GM12878 (cell line): Measurements from ENCODE around the gene GGNBP2. TPM values are rescaled to one million over a fixed set of nuclear protein-coding genes. Genes with fewer than 3 reads are reported as not detected.

Experiments
- ATAC-seq: fragments of 200-7000 bp; cut with Tn5 transposase; 3 replicates; pipeline ENCODE4 v1.9.1; 2020; ENCODE audit warnings: mild to moderate bottlenecking, moderate library complexity
- BruUV-seq: library from RNA; stranded (reverse); fragments of 400-500 nt; replicated peaks from 2 replicates; lab custom pipeline; 2021; lab: Mats Ljungman, UMichigan
- CTCF ChIA-PET: fragments of 300-600 bp; sonication (Branson Sonifier 250); formaldehyde crosslinking; extraction: SDS; loops from one replicate; lab custom pipeline; 2021; ENCODE audit warnings: inconsistent platforms; lab: Yijun Ruan, JAX
- POLR2A ChIA-PET: fragments of 350-600 bp; formaldehyde crosslinking; extraction: SDS; loops from one replicate; lab custom pipeline; 2021; ENCODE audit warnings: inconsistent platforms; lab: Charles Lee
- RAD21 ChIA-PET: fragments of 300-600 bp; sonication (Branson Sonifier 250); formaldehyde crosslinking; loops from one replicate; lab custom pipeline; 2023; ENCODE audit warnings: antibody characterized with exemption; ENCODE audit not compliant: unreplicated experiment; lab: Charles Lee
- SMC1A ChIA-PET: fragments of 300-600 bp; sonication (Branson Sonifier 250); formaldehyde crosslinking; loops from one replicate; lab custom pipeline; 2023; ENCODE audit not compliant: unreplicated experiment, uncharacterized antibody; lab: Charles Lee
- DNase-seq: peaks from one replicate; pipeline ENCODE4 v3.0.0-alpha.2; 2011; ENCODE audit warnings: low read depth, low spot score
- FAIRE-seq: peaks from 3 replicates; lab custom pipeline; 2011; peaks lifted over from hg19 to GRCh38; lab: Jason Lieb, UNC
- H2AFZ ChIP-seq: 2 replicates; pipeline ENCODE4 v1.6.0; 2011; ENCODE audit warnings: low read depth, low read length, control low read depth; ENCODE audit not compliant: control insufficient read depth
- H3K27ac ChIP-seq: 2 replicates; pipeline ENCODE4 v1.5.1; 2011; ENCODE audit warnings: control low read depth; ENCODE audit not compliant: control insufficient read depth, insufficient read depth
- H3K27me3 ChIP-seq, 2 experiments: replicated peaks in 1 of 2; 2 replicates each; pipeline versions ENCODE4 v1.6.0 to v1.6.1; 2011; ENCODE audit warnings: low read length in 1 of 2; ENCODE audit not compliant: control insufficient read depth in 2 of 2, insufficient read depth in 2 of 2
- H3K36me3 ChIP-seq, 2 experiments: 2 replicates each; pipeline ENCODE4 v1.5.1; 2011; ENCODE audit warnings: low read length in 1 of 2; ENCODE audit not compliant: control insufficient read depth in 2 of 2, insufficient read depth in 2 of 2
- H3K4me1 ChIP-seq: 2 replicates; pipeline ENCODE4 v1.6.1; 2011; ENCODE audit warnings: mild to moderate bottlenecking, low read length, moderate library complexity, mixed read lengths; ENCODE audit not compliant: control insufficient read depth, insufficient read depth
- H3K4me2 ChIP-seq: 2 replicates; pipeline ENCODE4 v1.6.0; 2011; ENCODE audit warnings: control low read depth; ENCODE audit not compliant: control insufficient read depth, insufficient read depth
- H3K4me3 ChIP-seq: fragments of 200-600 bp; sonication (generic); 2 replicates; pipeline ENCODE4 v1.5.1; 2016
- H3K79me2 ChIP-seq: 2 replicates; pipeline ENCODE4 v1.6.0; 2011; ENCODE audit warnings: low read length; ENCODE audit not compliant: control insufficient read depth, insufficient read depth
- H3K9ac ChIP-seq: 2 replicates; pipeline ENCODE4 v1.8.0; 2011; ENCODE audit warnings: low read length, control low read depth, mixed read lengths; ENCODE audit not compliant: control insufficient read depth, insufficient read depth
- H3K9me3 ChIP-seq: replicated peaks from 3 replicates; pipeline ENCODE4 v1.5.1; 2011; ENCODE audit warnings: mild to moderate bottlenecking, low read length; ENCODE audit not compliant: control insufficient read depth, insufficient read depth
- H4K20me1 ChIP-seq: 2 replicates; pipeline ENCODE4 v1.6.0; 2011; ENCODE audit not compliant: control insufficient read depth, insufficient read depth
- CHD1 ChIP-seq: IDR thresholded peaks from 2 replicates; pipeline ENCODE4 v1.6.1; 2012; ENCODE audit warnings: low read depth, low read length, improper control_type of control experiment
- CHD4 ChIP-seq: fragments of 200-600 bp; sonication (generic); IDR thresholded peaks from 2 replicates; pipeline ENCODE4 v1.6.1; 2016; ENCODE audit warnings: mild to moderate bottlenecking
- HDAC2 ChIP-seq: fragments of 200-600 bp; sonication (generic); IDR thresholded peaks from 2 replicates; pipeline ENCODE4 v1.6.1; 2017
- PAX8 ChIP-seq: fragments of 450-650 bp; IDR thresholded peaks from 2 replicates; pipeline ENCODE4 v1.6.1; 2017; ENCODE audit warnings: mild to moderate bottlenecking, moderate library complexity
- RELA ChIP-seq: fragments of 450-650 bp; IDR thresholded peaks from 2 replicates; pipeline ENCODE4 v1.8.0; 2014; ENCODE audit warnings: borderline replicate concordance; ENCODE audit not compliant: partially characterized antibody
- WGBS: methylation state at CpG from one replicate; pipeline ENCODE4 v1.1.6; 2016; ENCODE audit warnings: low lambda C conversion rate; ENCODE audit not compliant: insufficient replicate concordance, insufficient coverage; ENCODE audit errors: missing lambda C conversion rate; 5-methylcytosine and 5-hydroxymethylcytosine counted together
- in situ Hi-C: fragments of 300-500 bp; cut with MboI; formaldehyde crosslinking; loops from 9 replicates; pipeline ENCODE4 v1.14.3; 2018; ENCODE audit warnings: mixed read lengths
- intact Hi-C: fragments of 100-400 bp; cut with micrococcal nuclease; formaldehyde crosslinking; loops from one replicate; pipeline ENCODE4 v1.14.2; 2022; ENCODE audit not compliant: unreplicated experiment
- polyA plus RNA-seq, 11 experiments: library from polyadenylated mRNA; depleted of rRNA in 4 of 11; unstranded in 6 of 11; stranded (reverse) in 5 of 11; fragments of >200 nt; fragmentation: Nextera tagmentation in 4 of 11; fragmentation: Illumina TruSeq in 1 of 11; extraction: Ambion mirVana in 4 of 11; extraction: Trizol in 1 of 11; gene quantifications; 1 replicate in 1 of 11; 2 replicates in 10 of 11; pipeline versions ENCODE4 v1.2.1 to v1.2.3, GENCODE V29; 2011 to 2016; ENCODE audit warnings: inconsistent platforms in 2 of 11, missing spikeins in 2 of 11, low read depth in 1 of 11
- total RNA-seq, 4 experiments: library from RNA; depleted of rRNA in 3 of 4; stranded (reverse); fragments of >200 nt in 3 of 4; fragmentation: Illumina TruSeq in 1 of 4; extraction: Trizol in 1 of 4; gene quantifications; 2 replicates each; pipeline versions ENCODE4 v1.2.1 to v1.2.3, GENCODE V29; 2013 to 2021
- TF ChIP-seq, protein P1 (sequence below): fragments of 450-650 bp; IDR thresholded peaks from 2 replicates; pipeline ENCODE4 v1.6.1; 2016; ENCODE audit warnings: mild to moderate bottlenecking, moderate library complexity, borderline replicate concordance
- TF ChIP-seq, protein P2 (sequence below): fragments of 450-650 bp; IDR thresholded peaks from 2 replicates; pipeline ENCODE4 v1.6.1; 2016; ENCODE audit warnings: mild to moderate bottlenecking
- TF ChIP-seq, protein P3 (sequence below): fragments of 150-350 bp; IDR thresholded peaks from 2 replicates; pipeline ENCODE4 v1.6.1; 2016; ENCODE audit warnings: low read depth, low read length
- TF ChIP-seq, protein P4 (sequence below): IDR thresholded peaks from 2 replicates; pipeline ENCODE4 v1.6.1; 2011; ENCODE audit warnings: low read depth, low read length, improper control_type of control experiment, borderline replicate concordance

GGNBP2 gene
- total and polyA plus RNA-seq, 10 of the 15 experiments (the other 5 are each of a cell fraction or from before 2014, with no cell fraction given), result 36.3 to 82.0 (median 50.0) TPM

DNA sequence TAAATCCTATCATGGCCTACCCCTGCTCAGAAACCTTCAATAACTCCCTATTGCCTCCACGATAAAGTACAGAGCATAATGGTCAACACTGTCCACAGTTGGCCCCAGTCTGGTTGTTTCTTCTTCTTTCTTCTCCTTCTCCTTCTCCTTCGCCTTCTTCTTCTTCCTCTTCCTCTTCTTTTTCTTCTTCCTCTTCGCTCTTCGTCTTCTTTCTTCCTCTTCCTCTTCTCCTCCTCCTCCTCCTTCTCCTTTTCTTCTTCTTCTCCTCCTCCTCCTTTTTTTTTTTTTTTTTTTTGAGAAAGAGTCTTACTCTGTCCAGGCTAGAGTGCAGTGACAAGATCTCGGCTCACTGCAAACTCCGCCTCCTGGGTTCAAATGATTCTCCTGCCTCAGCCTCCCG is 80.5 kb downstream of the GGNBP2 start (continued):
- TF ChIP-seq, protein P1, sequence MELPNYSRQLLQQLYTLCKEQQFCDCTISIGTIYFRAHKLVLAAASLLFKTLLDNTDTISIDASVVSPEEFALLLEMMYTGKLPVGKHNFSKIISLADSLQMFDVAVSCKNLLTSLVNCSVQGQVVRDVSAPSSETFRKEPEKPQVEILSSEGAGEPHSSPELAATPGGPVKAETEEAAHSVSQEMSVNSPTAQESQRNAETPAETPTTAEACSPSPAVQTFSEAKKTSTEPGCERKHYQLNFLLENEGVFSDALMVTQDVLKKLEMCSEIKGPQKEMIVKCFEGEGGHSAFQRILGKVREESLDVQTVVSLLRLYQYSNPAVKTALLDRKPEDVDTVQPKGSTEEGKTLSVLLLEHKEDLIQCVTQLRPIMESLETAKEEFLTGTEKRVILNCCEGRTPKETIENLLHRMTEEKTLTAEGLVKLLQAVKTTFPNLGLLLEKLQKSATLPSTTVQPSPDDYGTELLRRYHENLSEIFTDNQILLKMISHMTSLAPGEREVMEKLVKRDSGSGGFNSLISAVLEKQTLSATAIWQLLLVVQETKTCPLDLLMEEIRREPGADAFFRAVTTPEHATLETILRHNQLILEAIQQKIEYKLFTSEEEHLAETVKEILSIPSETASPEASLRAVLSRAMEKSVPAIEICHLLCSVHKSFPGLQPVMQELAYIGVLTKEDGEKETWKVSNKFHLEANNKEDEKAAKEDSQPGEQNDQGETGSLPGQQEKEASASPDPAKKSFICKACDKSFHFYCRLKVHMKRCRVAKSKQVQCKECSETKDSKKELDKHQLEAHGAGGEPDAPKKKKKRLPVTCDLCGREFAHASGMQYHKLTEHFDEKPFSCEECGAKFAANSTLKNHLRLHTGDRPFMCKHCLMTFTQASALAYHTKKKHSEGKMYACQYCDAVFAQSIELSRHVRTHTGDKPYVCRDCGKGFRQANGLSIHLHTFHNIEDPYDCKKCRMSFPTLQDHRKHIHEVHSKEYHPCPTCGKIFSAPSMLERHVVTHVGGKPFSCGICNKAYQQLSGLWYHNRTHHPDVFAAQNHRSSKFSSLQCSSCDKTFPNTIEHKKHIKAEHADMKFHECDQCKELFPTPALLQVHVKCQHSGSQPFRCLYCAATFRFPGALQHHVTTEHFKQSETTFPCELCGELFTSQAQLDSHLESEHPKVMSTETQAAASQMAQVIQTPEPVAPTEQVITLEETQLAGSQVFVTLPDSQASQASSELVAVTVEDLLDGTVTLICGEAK, result no peak
- TF ChIP-seq, protein P2, sequence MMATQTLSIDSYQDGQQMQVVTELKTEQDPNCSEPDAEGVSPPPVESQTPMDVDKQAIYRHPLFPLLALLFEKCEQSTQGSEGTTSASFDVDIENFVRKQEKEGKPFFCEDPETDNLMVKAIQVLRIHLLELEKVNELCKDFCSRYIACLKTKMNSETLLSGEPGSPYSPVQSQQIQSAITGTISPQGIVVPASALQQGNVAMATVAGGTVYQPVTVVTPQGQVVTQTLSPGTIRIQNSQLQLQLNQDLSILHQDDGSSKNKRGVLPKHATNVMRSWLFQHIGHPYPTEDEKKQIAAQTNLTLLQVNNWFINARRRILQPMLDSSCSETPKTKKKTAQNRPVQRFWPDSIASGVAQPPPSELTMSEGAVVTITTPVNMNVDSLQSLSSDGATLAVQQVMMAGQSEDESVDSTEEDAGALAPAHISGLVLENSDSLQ, result no peak
- no peak for TF ChIP-seq CHD1
- no peak for TF ChIP-seq RELA

DNA sequence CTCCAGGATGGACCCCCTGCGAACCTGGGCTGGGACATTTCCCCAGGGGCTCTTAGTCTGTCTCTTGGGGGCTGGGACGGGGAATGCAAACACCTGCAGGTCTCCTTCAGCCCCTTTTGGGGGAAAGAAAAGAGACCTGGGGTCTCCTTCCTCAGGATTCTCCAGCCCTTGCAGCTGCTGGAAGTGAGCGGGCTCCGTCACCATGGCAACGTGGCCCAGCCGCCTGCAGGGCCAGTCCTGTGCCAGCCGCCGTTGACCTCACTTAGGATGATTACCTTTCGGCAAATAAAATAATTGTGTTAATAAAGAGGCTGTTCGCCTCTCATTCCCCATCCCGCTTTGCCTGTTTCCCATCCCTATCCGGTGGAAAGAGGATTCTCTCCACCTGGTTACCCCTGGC is 82.4 kb downstream of the GGNBP2 start:
- Histone ChIP-seq H3K27me3 (no peaks in the 10 kb centered on the region; a peak in 1 of 4 replicates), H2AFZ (no peak overlapping the region), H3K4me2 (no peak overlapping the region), H3K79me2 (no peaks in the 10 kb centered on the region), H4K20me1 (no peaks in the 10 kb centered on the region), H3K9me3 (no peaks in the 10 kb centered on the region), H3K4me3 (no peak overlapping the region), H3K4me1 (no peaks in the 10 kb centered on the region), H3K9ac (no peak overlapping the region), H3K27ac (no peak overlapping the region), H3K36me3 (no peaks in the 10 kb centered on the region)
- CTCF ChIA-PET, result interaction anchor here (1.6 to 9.3 kb wide), 6 partner anchors 12 to 614 kb away, joined by 6 to 91 read pairs (median 18); partner anchors contain the start of gene MRM1
- FAIRE-seq (no peak), DNase-seq (no peak), ATAC-seq (no peak)
- intact Hi-C loops, result loop anchor here (5.0 to 10.0 kb wide), 4 partner anchors 78 to 745 kb away; no protein-coding TSS in a partner anchor
- BruUV-seq, result no TSS peak
- WGBS, result 84% methylated on average over 12 of the region's 12 CpGs
- RAD21 ChIA-PET, result interaction anchor here (1.0 to 3.1 kb wide), 4 partner anchors 24 to 746 kb away, joined by 3 to 17 read pairs (median 4); no protein-coding TSS in a partner anchor
- TF ChIP-seq PAX8 (no peak), HDAC2 (no peak), CHD4 (no peak)
- TF ChIP-seq, protein P3, sequence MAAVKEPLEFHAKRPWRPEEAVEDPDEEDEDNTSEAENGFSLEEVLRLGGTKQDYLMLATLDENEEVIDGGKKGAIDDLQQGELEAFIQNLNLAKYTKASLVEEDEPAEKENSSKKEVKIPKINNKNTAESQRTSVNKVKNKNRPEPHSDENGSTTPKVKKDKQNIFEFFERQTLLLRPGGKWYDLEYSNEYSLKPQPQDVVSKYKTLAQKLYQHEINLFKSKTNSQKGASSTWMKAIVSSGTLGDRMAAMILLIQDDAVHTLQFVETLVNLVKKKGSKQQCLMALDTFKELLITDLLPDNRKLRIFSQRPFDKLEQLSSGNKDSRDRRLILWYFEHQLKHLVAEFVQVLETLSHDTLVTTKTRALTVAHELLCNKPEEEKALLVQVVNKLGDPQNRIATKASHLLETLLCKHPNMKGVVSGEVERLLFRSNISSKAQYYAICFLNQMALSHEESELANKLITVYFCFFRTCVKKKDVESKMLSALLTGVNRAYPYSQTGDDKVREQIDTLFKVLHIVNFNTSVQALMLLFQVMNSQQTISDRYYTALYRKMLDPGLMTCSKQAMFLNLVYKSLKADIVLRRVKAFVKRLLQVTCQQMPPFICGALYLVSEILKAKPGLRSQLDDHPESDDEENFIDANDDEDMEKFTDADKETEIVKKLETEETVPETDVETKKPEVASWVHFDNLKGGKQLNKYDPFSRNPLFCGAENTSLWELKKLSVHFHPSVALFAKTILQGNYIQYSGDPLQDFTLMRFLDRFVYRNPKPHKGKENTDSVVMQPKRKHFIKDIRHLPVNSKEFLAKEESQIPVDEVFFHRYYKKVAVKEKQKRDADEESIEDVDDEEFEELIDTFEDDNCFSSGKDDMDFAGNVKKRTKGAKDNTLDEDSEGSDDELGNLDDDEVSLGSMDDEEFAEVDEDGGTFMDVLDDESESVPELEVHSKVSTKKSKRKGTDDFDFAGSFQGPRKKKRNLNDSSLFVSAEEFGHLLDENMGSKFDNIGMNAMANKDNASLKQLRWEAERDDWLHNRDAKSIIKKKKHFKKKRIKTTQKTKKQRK, result no peak
- TF ChIP-seq, protein P4, sequence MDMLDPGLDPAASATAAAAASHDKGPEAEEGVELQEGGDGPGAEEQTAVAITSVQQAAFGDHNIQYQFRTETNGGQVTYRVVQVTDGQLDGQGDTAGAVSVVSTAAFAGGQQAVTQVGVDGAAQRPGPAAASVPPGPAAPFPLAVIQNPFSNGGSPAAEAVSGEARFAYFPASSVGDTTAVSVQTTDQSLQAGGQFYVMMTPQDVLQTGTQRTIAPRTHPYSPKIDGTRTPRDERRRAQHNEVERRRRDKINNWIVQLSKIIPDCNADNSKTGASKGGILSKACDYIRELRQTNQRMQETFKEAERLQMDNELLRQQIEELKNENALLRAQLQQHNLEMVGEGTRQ, result no peak
- SMC1A ChIA-PET, result interaction anchor here (1.5 to 4.5 kb wide), 3 partner anchors 9 to 420 kb away, joined by 3 to 25 read pairs (median 23); partner anchors contain the start of gene MRM1
- in situ Hi-C loops, result loop anchor here (5.0 to 25.0 kb wide), 3 partner anchors 50 to 1185 kb away; no protein-coding TSS in a partner anchor
- POLR2A ChIA-PET, result no interaction called here
